ENCODE data around the gene ABHD15. TPM values are rescaled to one million over a fixed set of nuclear protein-coding genes. Genes with fewer than 3 reads are reported as not detected.

Gene ABHD15
- polyA plus RNA-seq, 1 donor = 25.6 TPM

DNA sequence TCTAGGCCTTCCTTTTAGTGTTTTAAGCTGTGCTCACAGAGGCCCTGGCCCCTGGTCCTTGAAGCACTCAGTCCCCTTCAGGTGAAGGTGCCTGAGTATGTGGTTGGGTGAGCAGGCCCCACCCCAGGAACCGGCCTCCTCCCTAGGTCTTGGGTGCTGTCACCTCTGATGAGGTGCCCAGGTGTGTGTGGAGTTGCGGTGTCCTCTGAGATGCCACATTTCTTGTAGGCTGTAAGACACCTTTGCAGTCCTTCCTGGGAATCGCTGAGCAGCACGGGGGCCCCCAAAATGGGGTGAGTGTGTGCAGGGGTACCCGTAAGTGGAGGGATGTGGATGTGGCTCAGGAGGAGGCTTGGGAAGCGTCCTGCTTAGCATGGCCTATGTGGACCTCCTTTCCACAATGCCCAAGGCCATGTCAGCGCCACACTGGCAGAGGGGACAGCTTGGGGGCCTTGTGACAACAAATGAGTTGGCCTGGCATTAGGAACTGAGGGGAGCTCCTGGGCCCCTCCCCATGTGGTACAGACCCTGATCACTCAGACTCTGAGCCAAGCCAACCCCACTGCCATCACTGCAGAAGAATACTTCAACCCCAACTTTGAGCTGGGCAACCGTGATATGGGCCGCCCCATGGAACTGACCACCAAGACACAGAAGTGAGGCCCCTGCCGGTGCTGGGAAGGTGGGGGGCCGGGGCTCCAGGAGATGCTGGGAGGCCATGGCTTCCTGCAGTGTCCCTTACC, 44.7 kb upstream of the ABHD15 start:
- H3K9me3 ChIP-seq (ENCODE audit: control insufficient read depth, low read depth, low read length) = peaks cover 10% of the 10 kb centered on the region
- no peaks in the 10 kb centered on the region for H3K36me3 ChIP-seq (ENCODE audit: control insufficient read depth, insufficient read depth, low read length)
- peaks cover 31% of the 10 kb centered on the region for H3K4me1 ChIP-seq (ENCODE audit: control insufficient read depth, insufficient read depth, low read length)
- H3K27me3 ChIP-seq (ENCODE audit: control insufficient read depth, insufficient read depth, low read length) = peaks cover 50% of the 10 kb centered on the region
- no peak for DNase-seq
- no CpG with 5 or more reads among the region's 11 CpGs for WGBS (ENCODE audit: insufficient coverage, low lambda C conversion rate)
- H3K4me3 ChIP-seq (ENCODE audit: low read length) = no peak overlapping the region
- H3K27ac ChIP-seq (ENCODE audit: low read length) = no peak overlapping the region

DNA sequence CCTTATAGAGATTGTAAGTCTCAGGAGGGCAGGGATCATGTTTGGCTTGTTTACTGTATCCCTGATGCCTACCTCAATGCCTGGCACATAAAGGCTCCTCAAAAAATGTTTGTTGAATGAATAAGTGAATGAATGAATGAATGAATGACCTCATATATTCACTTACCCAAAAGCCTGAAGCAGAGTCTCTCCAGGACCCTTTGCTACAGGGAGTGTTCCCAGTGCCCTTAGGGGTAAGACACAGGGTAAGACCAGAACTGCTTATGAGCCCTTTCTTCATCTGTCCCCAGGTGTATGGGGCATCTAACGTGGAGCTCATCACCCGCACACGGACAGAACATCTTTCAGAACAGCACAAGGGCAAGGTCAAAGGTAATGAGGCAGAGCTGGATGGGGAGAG, 43.6 kb upstream of the ABHD15 start:
- Histone ChIP-seq H3K4me3 (ENCODE audit: low read length) (no peak overlapping the region), H3K36me3 (ENCODE audit: control insufficient read depth, insufficient read depth, low read length) (no peaks in the 10 kb centered on the region), H3K27me3 (ENCODE audit: control insufficient read depth, insufficient read depth, low read length) (peaks cover 40% of the 10 kb centered on the region), H3K4me1 (ENCODE audit: control insufficient read depth, insufficient read depth, low read length) (peaks cover 21% of the 10 kb centered on the region), H3K9me3 (ENCODE audit: control insufficient read depth, low read depth, low read length) (peaks cover 6% of the 10 kb centered on the region), H3K27ac (ENCODE audit: low read length) (no peak overlapping the region)
- no peak for DNase-seq
- no CpG with 5 or more reads among the region's 3 CpGs for WGBS (ENCODE audit: insufficient coverage, low lambda C conversion rate)

DNA sequence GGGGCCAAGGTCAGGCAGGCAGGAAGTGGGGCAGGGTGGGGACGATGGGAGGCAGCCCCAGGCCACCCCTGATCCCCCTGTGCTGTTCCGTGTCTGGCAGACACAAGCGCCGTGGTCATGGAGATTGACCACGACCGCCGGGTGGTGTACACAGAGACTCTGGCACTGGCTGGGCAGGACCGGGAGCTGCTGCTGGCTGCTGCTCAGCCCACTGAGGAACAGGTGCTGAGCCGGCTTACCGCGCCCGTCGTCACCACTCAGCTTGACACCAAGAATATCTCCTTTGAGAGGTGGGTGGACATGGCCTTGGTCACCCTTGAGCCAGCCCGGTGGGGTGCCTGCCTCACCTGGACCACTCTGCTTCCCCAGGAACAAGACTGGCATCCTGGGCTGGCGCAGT, 42.1 kb upstream of the ABHD15 start:
- Histone ChIP-seq H3K36me3 (ENCODE audit: control insufficient read depth, insufficient read depth, low read length) (no peaks in the 10 kb centered on the region), H3K4me1 (ENCODE audit: control insufficient read depth, insufficient read depth, low read length) (peaks cover 10% of the 10 kb centered on the region), H3K4me3 (ENCODE audit: low read length) (no peak overlapping the region), H3K27me3 (ENCODE audit: control insufficient read depth, insufficient read depth, low read length) (peaks cover 26% of the 10 kb centered on the region), H3K9me3 (ENCODE audit: control insufficient read depth, low read depth, low read length) (peaks cover 6% of the 10 kb centered on the region), H3K27ac (ENCODE audit: low read length) (no peak overlapping the region)
- no peak for DNase-seq
- WGBS (ENCODE audit: insufficient coverage, low lambda C conversion rate) = no CpG with 5 or more reads among the region's 15 CpGs

DNA sequence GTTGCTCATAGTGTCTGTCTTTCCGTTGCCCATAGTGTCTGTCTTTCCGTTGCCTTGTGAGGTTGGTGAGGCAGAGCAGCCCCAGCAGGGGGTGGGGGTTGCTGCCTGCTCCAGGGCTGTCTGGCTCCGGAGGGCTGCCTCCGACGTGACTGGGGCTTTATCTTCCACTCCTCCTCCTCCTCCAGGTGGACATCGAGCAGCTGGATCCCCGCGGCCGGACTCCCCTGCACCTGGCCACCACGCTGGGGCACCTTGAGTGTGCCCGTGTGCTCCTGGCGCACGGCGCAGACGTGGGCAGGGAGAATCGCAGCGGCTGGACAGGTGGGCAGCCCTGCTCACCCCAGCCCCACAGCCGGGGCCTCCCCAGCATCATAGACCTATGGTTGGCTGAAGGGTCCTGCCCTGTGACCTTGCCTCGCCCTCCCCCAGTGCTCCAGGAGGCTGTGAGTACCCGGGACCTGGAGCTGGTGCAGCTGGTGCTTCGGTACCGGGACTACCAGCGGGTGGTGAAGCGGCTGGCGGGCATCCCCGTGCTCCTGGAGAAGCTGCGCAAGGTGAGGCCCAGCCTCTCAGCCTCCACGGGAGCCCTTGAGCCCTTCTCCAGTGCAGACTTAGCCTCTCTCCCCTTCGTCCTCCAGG, 40.8 kb upstream of the ABHD15 start:
- DNase-seq = no peak
- H3K9me3 ChIP-seq (ENCODE audit: control insufficient read depth, low read depth, low read length) = peaks cover 2% of the 10 kb centered on the region
- no peak overlapping the region for H3K27ac ChIP-seq (ENCODE audit: low read length)
- no peaks in the 10 kb centered on the region for H3K36me3 ChIP-seq (ENCODE audit: control insufficient read depth, insufficient read depth, low read length)
- peaks cover 1% of the 10 kb centered on the region for H3K4me1 ChIP-seq (ENCODE audit: control insufficient read depth, insufficient read depth, low read length)
- no CpG with 5 or more reads among the region's 29 CpGs for WGBS (ENCODE audit: insufficient coverage, low lambda C conversion rate)
- H3K27me3 ChIP-seq (ENCODE audit: control insufficient read depth, insufficient read depth, low read length) = peaks cover 16% of the 10 kb centered on the region
- no peak overlapping the region for H3K4me3 ChIP-seq (ENCODE audit: low read length)

DNA sequence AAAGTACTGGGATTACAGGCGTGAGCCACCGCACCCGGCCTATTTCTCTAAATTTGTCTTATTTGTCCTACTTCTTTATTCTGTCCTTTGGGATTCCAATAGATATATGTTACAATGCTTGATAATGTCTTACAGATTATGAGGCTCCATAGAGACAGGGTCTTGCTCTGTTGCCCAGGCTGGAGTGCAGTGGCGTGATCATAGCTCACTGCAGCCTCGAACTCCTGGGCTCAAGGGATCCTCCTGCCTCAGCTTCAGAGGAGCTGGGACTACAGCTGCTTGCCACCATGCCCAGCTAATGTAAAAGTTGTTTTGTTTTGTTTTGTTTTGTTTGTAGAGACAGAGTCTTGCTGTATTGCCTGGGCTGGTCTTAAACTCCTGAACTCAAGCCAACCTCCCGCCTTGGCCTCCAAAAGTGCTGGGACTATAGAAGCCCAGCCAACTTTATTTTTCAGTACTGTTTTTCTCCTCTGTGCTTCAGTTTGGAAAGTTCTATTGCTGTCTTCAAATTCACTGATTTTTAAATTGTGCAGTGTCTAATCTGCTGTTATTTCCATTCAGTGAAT, 36.4 kb upstream of the ABHD15 start:
- Histone ChIP-seq H3K27ac (ENCODE audit: low read length) (no peak overlapping the region), H3K4me1 (ENCODE audit: control insufficient read depth, insufficient read depth, low read length) (no peaks in the 10 kb centered on the region), H3K36me3 (ENCODE audit: control insufficient read depth, insufficient read depth, low read length) (no peaks in the 10 kb centered on the region), H3K4me3 (ENCODE audit: low read length) (no peak overlapping the region), H3K27me3 (ENCODE audit: control insufficient read depth, insufficient read depth, low read length) (no peaks in the 10 kb centered on the region), H3K9me3 (ENCODE audit: control insufficient read depth, low read depth, low read length) (no peaks in the 10 kb centered on the region)
- DNase-seq = no peak
- WGBS (ENCODE audit: insufficient coverage, low lambda C conversion rate) = 100% methylated on average over 1 of the region's 6 CpGs

DNA sequence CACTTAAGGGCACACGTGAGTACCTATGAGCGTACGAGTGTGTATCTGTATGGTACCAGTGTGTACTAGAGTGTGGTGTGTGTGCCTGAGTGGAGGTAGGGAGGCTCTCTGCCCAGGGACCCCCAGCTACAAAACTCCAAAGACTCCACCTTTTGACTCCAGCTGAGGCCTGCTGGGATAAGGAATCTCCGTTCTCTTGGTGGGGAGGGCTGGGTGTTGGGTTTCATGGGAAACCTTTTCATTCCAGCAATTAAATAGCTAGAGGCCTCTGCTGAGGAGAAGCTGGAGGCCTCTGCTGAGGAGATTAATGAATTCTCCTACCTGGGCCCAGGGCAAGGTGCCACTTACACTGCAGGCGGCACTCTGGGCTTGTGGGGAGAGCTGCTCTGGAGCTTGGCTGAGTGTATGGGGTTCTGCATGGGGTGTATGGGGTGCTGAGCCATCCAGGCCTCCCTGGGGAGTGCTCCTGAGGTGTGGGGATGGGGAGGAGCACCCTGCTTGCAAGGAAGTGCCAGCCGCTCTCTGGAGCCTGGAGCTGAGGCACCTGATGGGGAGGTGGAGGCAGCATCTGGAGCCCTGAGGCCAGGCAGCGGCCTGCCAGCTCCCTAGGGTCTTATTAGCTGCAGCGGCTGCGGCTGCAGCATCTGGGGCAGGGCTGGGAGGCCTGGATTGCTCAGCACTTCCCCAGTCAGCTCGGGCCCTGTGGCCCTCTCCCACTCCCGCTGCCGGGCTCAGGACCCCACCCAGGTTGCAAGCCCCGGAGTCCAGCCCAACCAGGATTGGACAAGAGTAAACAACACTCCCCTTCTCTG, 30.7 kb upstream of the ABHD15 start:
- WGBS (ENCODE audit: insufficient coverage, low lambda C conversion rate) = no CpG with 5 or more reads among the region's 13 CpGs
- Histone ChIP-seq H3K27ac (ENCODE audit: low read length) (no peak overlapping the region), H3K4me1 (ENCODE audit: control insufficient read depth, insufficient read depth, low read length) (peaks cover 12% of the 10 kb centered on the region), H3K36me3 (ENCODE audit: control insufficient read depth, insufficient read depth, low read length) (no peaks in the 10 kb centered on the region), H3K9me3 (ENCODE audit: control insufficient read depth, low read depth, low read length) (no peaks in the 10 kb centered on the region), H3K27me3 (ENCODE audit: control insufficient read depth, insufficient read depth, low read length) (no peaks in the 10 kb centered on the region), H3K4me3 (ENCODE audit: low read length) (no peak overlapping the region)
- DNase-seq = no peak

DNA sequence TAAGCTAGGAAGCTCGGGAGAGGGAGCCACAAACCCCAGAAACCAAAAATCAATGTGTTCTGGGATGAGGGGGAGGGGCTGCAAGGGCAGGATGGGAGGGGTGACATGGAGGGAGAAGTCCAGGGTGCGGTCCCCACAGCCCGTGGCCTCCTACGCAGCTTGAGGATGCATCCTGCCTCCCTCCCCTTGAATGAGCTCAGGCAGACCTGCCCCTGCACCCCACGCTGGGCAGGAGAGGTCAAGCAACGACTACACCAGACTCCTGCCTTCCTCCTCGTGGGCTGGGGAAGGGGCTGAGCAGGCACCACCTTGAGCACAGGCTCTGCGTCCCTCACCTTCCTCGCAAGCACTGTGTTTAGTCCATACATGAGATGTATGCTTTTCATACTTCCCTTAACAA, 30.0 kb upstream of the ABHD15 start:
- H3K27me3 ChIP-seq (ENCODE audit: control insufficient read depth, insufficient read depth, low read length) = no peaks in the 10 kb centered on the region
- no peaks in the 10 kb centered on the region for H3K9me3 ChIP-seq (ENCODE audit: control insufficient read depth, low read depth, low read length)
- no peak for DNase-seq
- no CpG with 5 or more reads among the region's 9 CpGs for WGBS (ENCODE audit: insufficient coverage, low lambda C conversion rate)
- no peak overlapping the region for H3K27ac ChIP-seq (ENCODE audit: low read length)
- no peak overlapping the region for H3K4me3 ChIP-seq (ENCODE audit: low read length)
- no peaks in the 10 kb centered on the region for H3K36me3 ChIP-seq (ENCODE audit: control insufficient read depth, insufficient read depth, low read length)
- H3K4me1 ChIP-seq (ENCODE audit: control insufficient read depth, insufficient read depth, low read length) = peaks cover 20% of the 10 kb centered on the region

DNA sequence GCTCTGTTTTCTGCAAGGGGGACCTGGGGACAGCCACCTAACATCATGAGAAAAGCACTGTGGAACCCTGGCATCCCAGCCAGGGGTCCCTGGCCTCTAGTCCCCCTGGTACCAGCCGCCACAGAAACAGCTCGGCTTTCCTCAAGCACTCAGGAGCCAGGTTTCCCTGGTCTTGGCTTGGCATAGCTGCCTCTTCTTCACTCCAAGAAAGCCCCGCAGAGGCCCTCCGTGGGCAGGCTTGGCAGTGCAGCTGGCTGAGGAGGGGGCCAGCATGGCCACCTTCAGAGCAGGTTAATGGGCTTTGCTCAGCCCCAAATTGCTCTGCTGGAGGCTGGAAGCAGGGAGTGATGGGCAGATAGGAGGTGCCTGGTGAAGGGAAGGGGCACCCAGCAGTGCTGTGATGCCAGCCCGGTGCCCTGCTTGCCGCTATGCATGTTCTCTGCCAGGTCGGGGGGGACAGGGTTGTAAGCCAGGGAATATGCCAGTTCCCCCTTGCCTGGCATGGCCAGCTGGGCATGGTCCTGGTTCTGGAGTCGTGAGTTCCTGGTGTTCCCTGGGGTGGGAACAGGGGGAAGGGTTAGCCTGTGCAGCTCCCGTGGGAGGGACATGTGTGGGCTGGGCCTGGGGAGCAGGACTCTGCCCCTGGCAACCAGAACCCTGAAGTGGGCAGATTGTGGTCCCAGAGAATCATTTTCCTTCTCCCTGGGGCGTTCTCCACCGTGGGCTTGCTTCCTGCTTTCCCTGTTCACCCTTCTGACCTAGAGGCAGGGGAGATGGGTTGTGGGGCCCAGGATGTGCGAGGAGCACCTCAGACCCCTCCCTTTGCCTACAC, 29.3 kb upstream of the ABHD15 start:
- DNase-seq = no peak
- H3K27ac ChIP-seq (ENCODE audit: low read length) = no peak overlapping the region
- WGBS (ENCODE audit: insufficient coverage, low lambda C conversion rate) = no CpG with 5 or more reads among the region's 12 CpGs
- no peaks in the 10 kb centered on the region for H3K36me3 ChIP-seq (ENCODE audit: control insufficient read depth, insufficient read depth, low read length)
- peaks cover 26% of the 10 kb centered on the region for H3K4me1 ChIP-seq (ENCODE audit: control insufficient read depth, insufficient read depth, low read length)
- H3K27me3 ChIP-seq (ENCODE audit: control insufficient read depth, insufficient read depth, low read length) = no peaks in the 10 kb centered on the region
- no peaks in the 10 kb centered on the region for H3K9me3 ChIP-seq (ENCODE audit: control insufficient read depth, low read depth, low read length)
- no peak overlapping the region for H3K4me3 ChIP-seq (ENCODE audit: low read length)

DNA sequence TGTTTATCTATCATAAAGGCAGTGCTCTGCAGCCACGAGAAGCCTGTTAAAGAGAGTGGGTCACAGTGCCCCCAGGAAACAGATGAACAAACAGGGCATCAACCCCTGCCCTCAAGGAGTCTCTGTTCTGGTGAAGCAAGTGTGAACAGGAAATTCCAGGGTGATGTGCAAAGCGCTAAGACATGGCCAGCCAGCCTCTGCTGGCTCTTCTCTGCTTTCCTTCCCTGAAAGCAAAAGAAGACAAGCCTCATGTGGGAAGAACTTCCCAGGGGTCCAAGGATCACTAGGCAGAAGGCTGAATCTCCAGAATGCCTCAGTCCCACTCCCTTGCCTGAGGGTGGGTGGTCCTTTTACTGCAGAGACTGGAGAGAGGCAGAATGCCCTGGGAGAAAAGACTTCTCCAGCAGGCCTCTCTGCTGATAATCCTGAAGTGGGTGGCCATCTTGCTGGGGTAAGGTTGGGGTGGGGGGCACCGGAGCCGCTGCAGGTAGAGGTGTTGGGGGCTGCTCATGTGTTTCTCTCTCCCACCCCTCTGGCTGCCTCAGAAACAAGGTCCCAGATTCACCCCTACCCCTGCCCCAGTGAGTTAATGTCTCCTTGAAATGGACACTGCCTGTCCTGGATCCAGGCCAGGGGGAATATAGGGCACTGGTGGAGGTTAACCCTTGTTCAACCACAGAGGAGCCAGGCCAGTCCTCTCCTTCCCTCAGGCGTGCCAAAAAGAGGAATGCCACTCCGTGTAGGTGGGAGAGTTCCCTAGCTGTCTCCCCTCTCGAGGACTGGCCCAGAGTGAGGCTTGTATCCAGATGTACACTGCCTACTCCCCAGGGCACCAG, 28.5 kb upstream of the ABHD15 start:
- no peaks in the 10 kb centered on the region for H3K9me3 ChIP-seq (ENCODE audit: control insufficient read depth, low read depth, low read length)
- no peaks in the 10 kb centered on the region for H3K27me3 ChIP-seq (ENCODE audit: control insufficient read depth, insufficient read depth, low read length)
- H3K27ac ChIP-seq (ENCODE audit: low read length) = no peak overlapping the region
- WGBS (ENCODE audit: insufficient coverage, low lambda C conversion rate) = no CpG with 5 or more reads among the region's 7 CpGs
- peaks cover 34% of the 10 kb centered on the region for H3K4me1 ChIP-seq (ENCODE audit: control insufficient read depth, insufficient read depth, low read length)
- no peak for DNase-seq
- no peak overlapping the region for H3K4me3 ChIP-seq (ENCODE audit: low read length)
- no peaks in the 10 kb centered on the region for H3K36me3 ChIP-seq (ENCODE audit: control insufficient read depth, insufficient read depth, low read length)

Data from large intestine (tissue), 3 donors.